NT2/D1 (cell line): ENCODE measurements around the gene MEF2C.

Experiments used
- SUZ12 ChIP-seq: IDR thresholded peaks from 2 replicates; pipeline ENCODE4 v1.6.1; 2011; ENCODE audit not compliant: insufficient read length, insufficient read depth; ENCODE audit errors: extremely low read depth
- YY1 ChIP-seq: IDR thresholded peaks from 2 replicates; pipeline ENCODE4 v1.6.1; 2011; ENCODE audit not compliant: insufficient read length, insufficient read depth
- ZNF274 ChIP-seq: IDR thresholded peaks from 2 replicates; pipeline ENCODE4 v1.6.1; 2011; ENCODE audit warnings: mild to moderate bottlenecking, low read depth, low read length

DNA sequence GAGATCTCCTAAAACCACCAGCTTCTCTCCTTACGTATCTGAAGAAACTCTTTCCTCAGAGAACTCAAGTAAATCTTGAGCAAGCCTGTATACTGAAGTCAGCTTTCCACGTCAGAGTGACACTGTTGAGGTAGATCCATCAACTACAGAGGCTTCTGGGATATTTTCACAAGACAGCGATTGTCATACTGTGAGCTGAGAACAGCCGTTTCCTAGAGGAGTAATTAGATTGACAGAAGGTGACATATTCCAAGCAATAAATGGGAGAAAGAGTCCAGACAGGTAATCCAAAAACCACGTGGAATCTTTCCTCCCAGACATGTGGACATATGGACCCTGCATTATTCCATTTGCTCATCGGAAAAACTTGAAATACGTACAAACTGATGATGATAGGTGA, 117.2 kb downstream of the MEF2C start:
- no peak for TF ChIP-seq SUZ12
- TF ChIP-seq ZNF274, result no peak
- no peak for TF ChIP-seq YY1
